ENCODE data around the gene MYBPC2. TPM values are rescaled to one million over a fixed set of nuclear protein-coding genes. Genes with fewer than 3 reads are reported as not detected.

MYBPC2 gene
- total and polyA plus RNA-seq, 2 of the 4 experiments (the other 2 are of a cell fraction), result not detected

GRCh38 chr19:50425581-50425980, 7.1 kb upstream of the MYBPC2 start:
- in situ Hi-C loops (cut with MboI; ENCODE audit: low sequenced_read_pairs), result no loop called here
- no CpG with 5 or more reads among the region's 7 CpGs for WGBS, 2 experiments (ENCODE audit: extremely low coverage in 2 of 2, insufficient read length in 1 of 2)

More at GRCh38 chr19:50425581-50425980, 7.1 kb upstream of the MYBPC2 start:
- H3K9me3 ChIP-seq (ENCODE audit: control insufficient read depth, insufficient read depth, low read length), result no peaks in the 10 kb centered on the region
- H2AK9ac ChIP-seq (replicated peaks; ENCODE audit: low read depth, low read length, poor library complexity), result no peak overlapping the region
- ChIA-PET POLR2A (ENCODE audit: unreplicated experiment) (no interaction called here), CTCF (interaction anchor here (1.1 kb wide), 1 partner anchor 16 kb away, joined by 3 read pairs; no protein-coding TSS in a partner anchor)
- no peak overlapping the region for H3K27ac ChIP-seq (ENCODE audit: insufficient read depth, low read length)
- no peak overlapping the region for H2BK15ac ChIP-seq (ENCODE audit: low read depth, low read length)
- DNase-seq, result no peak
- no peak overlapping the region for H3K14ac ChIP-seq (replicated peaks; ENCODE audit: low read depth, low read length)
- H3K9me1 ChIP-seq (ENCODE audit: insufficient read depth, low read length), result no peaks in the 10 kb centered on the region
- H2BK20ac ChIP-seq (ENCODE audit: low read depth, low read length), result no peak overlapping the region
- peaks cover 12% of the 10 kb centered on the region for H3K27me3 ChIP-seq (ENCODE audit: control insufficient read depth, insufficient read depth, low read length)
- no peaks in the 10 kb centered on the region for H3K36me3 ChIP-seq (ENCODE audit: control insufficient read depth, insufficient read depth, low read length)
- H3K23ac ChIP-seq (ENCODE audit: low read depth, low read length), result no peak overlapping the region
- H2AFZ ChIP-seq (replicated peaks; ENCODE audit: low read length, poor library complexity), result no peak overlapping the region
- no peak overlapping the region for H3K4me2 ChIP-seq (ENCODE audit: low read depth, low read length)
- BruUV-seq (replicated peaks), result no TSS peak
- H3K18ac ChIP-seq (ENCODE audit: low read depth, low read length), result no peak overlapping the region
- no peak overlapping the region for H3K4ac ChIP-seq (ENCODE audit: low read depth, low read length)
- no peak overlapping the region for H3K9ac ChIP-seq (ENCODE audit: low read depth, low read length)
- H4K20me1 ChIP-seq (ENCODE audit: insufficient read depth, low read length), result no peaks in the 10 kb centered on the region
- H4K8ac ChIP-seq (ENCODE audit: low read depth in 2 of 2, low read length in 2 of 2), result no peak overlapping the region
- dilution Hi-C loops (cut with HindIII; ENCODE audit: low sequenced_read_pairs, unreplicated experiment) (no loop called here), intact Hi-C loops (cut with micrococcal nuclease) (no loop called here)
- H3K4me1 ChIP-seq (ENCODE audit: control insufficient read depth, insufficient read depth, low read length), result no peaks in the 10 kb centered on the region
- H3K4me3 ChIP-seq (ENCODE audit: insufficient read depth, low read depth, low read length), result no peak overlapping the region
- no peak overlapping the region for H2AK5ac ChIP-seq (ENCODE audit: low read depth, low read length)
- no peak for TF ChIP-seq CHD1 (IDR thresholded peaks at IDR 0.05; ENCODE audit: low read depth, low read length)
- no peak for TF ChIP-seq RAD21 (IDR thresholded peaks at IDR 0.05; ENCODE audit: low read length)
- H3K79me1 ChIP-seq (ENCODE audit: low read depth in 1 of 2, low read length in 2 of 2), result no peaks in the 10 kb centered on the region
- H4K5ac ChIP-seq (ENCODE audit: low read depth, low read length), result no peak overlapping the region
- H3K56ac ChIP-seq (ENCODE audit: extremely low read depth, insufficient read depth, low read length), result no peak overlapping the region
- no peak overlapping the region for H4K91ac ChIP-seq (ENCODE audit: insufficient read depth, low read depth, low read length)
- H2BK120ac ChIP-seq (ENCODE audit: low read depth, low read length), result no peak overlapping the region
- no peak overlapping the region for H2BK5ac ChIP-seq (ENCODE audit: low read depth, low read length, poor library complexity, severe bottlenecking)
- no peak for ATAC-seq (ENCODE audit: low read depth)
